K562 (cell line): Measurements from ENCODE around the gene TACR2. TPM values are rescaled to one million over a fixed set of nuclear protein-coding genes. Genes with fewer than 3 reads are reported as not detected.
A peak's percentile ranks its signal among the peaks of the same experiment; 100 is the strongest.

ENCODE experiments used
- BRF2 ChIP-seq: IDR thresholded peaks from 3 replicates; pipeline ENCODE4 v1.6.1; 2011; ENCODE audit warnings: borderline replicate concordance, mild to moderate bottlenecking; ENCODE audit not compliant: insufficient read length, insufficient read depth
- CC2D1A ChIP-seq: fragments of 450-650 bp; IDR thresholded peaks from 2 replicates; pipeline ENCODE4 v1.6.1; 2017; ENCODE audit warnings: mild to moderate bottlenecking
- CTBP1 ChIP-seq: fragments of 450-650 bp; IDR thresholded peaks from 2 replicates; pipeline ENCODE4 v1.6.1; 2016; ENCODE audit warnings: borderline replicate concordance
- CTCFL ChIP-seq: IDR thresholded peaks from 2 replicates; pipeline ENCODE4 v1.6.1; 2011; ENCODE audit warnings: borderline replicate concordance, low read depth, mild to moderate bottlenecking, moderate library complexity, low read length; ENCODE audit not compliant: insufficient read depth, poor library complexity, severe bottlenecking
- FOXK1 ChIP-seq: sonication (generic); formaldehyde crosslinking; IDR thresholded peaks from 2 replicates; pipeline ENCODE4 v1.8.0; 2022; ENCODE audit warnings: missing genetic modification reagents, mild to moderate bottlenecking, borderline replicate concordance
- HCFC1 ChIP-seq: IDR thresholded peaks from 2 replicates; pipeline ENCODE4 v1.6.1; 2012; ENCODE audit warnings: low read depth, low read length, improper control_type of control experiment
- JUN ChIP-seq, 2 experiments: sonication (generic) in 1 of 2; formaldehyde crosslinking in 1 of 2; IDR thresholded peaks; 2 replicates each; pipeline versions ENCODE4 v1.6.1 to v1.8.0; 2012 to 2022; ENCODE audit warnings: borderline replicate concordance in 2 of 2, mild to moderate bottlenecking in 2 of 2, improper control_type of control experiment in 1 of 2, low read depth in 1 of 2, low read length in 1 of 2, missing genetic modification reagents in 1 of 2
- MAZ ChIP-seq, 2 experiments: fragments of 450-650 bp in 1 of 2; sonication (generic) in 1 of 2; formaldehyde crosslinking; IDR thresholded peaks in 1 of 2; conservative IDR thresholded peaks in 1 of 2; 2 replicates each; pipeline versions ENCODE4 v1.4.0 to v1.5.0; 2020; ENCODE audit warnings: mild to moderate bottlenecking in 1 of 2, missing genetic modification reagents in 1 of 2
- MBD2 ChIP-seq: sonication (generic); IDR thresholded peaks from 2 replicates; pipeline ENCODE4 v1.6.1; 2016; ENCODE audit warnings: low read depth, borderline replicate concordance
- MYC ChIP-seq, 2 experiments: fragments of 250-450 bp in 1 of 2; sonication (Bioruptor Pico) in 1 of 2; IDR thresholded peaks; 2 replicates each; pipeline versions ENCODE4 v1.5.1 to v1.6.1; 2012 to 2021; ENCODE audit warnings: low read depth in 2 of 2, borderline replicate concordance in 1 of 2, improper control_type of control experiment in 1 of 2, low read length in 1 of 2, mild to moderate bottlenecking in 1 of 2, moderate library complexity in 1 of 2
- POLR2G ChIP-seq: fragments of 200-400 bp; formaldehyde crosslinking; IDR thresholded peaks from 2 replicates; pipeline ENCODE4 v1.6.1; 2017; ENCODE audit warnings: low read depth, mild to moderate bottlenecking, antibody characterized with exemption, low read length, moderate library complexity
- REST ChIP-seq, 2 experiments: fragments of 450-650 bp; formaldehyde crosslinking in 1 of 2; IDR thresholded peaks; 2 replicates each; pipeline versions ENCODE4 v1.4.0 to v1.6.1; 2014 to 2020; ENCODE audit warnings: mild to moderate bottlenecking in 2 of 2, borderline replicate concordance in 1 of 2, low read depth in 1 of 2
- ZFP36 ChIP-seq: fragments of 150-350 bp; IDR thresholded peaks from 2 replicates; pipeline ENCODE4 v1.6.1; 2018; ENCODE audit warnings: low read length, low read depth; ENCODE audit not compliant: partially characterized antibody
- polyA plus RNA-seq, 8 experiments: library from polyadenylated mRNA; depleted of rRNA in 4 of 8; stranded (reverse) in 5 of 8; unstranded in 3 of 8; fragments of >200 nt; fragmentation: Nextera tagmentation in 2 of 8; fragmentation: Illumina TruSeq in 1 of 8; extraction: Ambion mirVana in 2 of 8; extraction: Trizol in 1 of 8; gene quantifications; 2 replicates each; pipeline versions ENCODE4 v1.2.1 to v1.2.3, GENCODE V29; 2011 to 2014; ENCODE audit warnings: inconsistent platforms in 1 of 8, missing spikeins in 1 of 8
- total RNA-seq, 7 experiments: library from RNA; depleted of rRNA in 6 of 7; stranded (reverse); fragments of >200 nt in 6 of 7; fragmentation: Illumina TruSeq in 2 of 7; extraction: Trizol in 2 of 7; gene quantifications; 2 replicates each; pipeline versions ENCODE4 v1.2.1 to v1.2.3, GENCODE V29; 2011 to 2021; ENCODE audit warnings: low replicate concordance in 1 of 7

TACR2 gene
- total and polyA plus RNA-seq, 9 of the 15 experiments (the other 6 are each of a cell fraction or from before 2014, with no cell fraction given), result not detected

GRCh38 chr10:69392481-69393000 lies 24.2 kb downstream of the TACR2 start (continued):
- peak; percentile 93 for TF ChIP-seq REST (IDR thresholded peaks at IDR 0.05; ENCODE audit: borderline replicate concordance)
- no peak for TF ChIP-seq REST (CRISPR knock-in tag; IDR thresholded peaks at IDR 0.05; ENCODE audit: low read depth)
- peak; percentile 73; the same call in 1 of the 2 replicates for TF ChIP-seq CTBP1
- TF ChIP-seq BRF2, result no peak
- peak in 1 of 2 experiments; percentile 84; a peak in 1 of 4 replicates for TF ChIP-seq MAZ (CRISPR knock-in tag; conservative IDR thresholded peaks at IDR 0.05 in 1 of 2, IDR thresholded peaks at IDR 0.05 in 1 of 2)
- TF ChIP-seq MYC (IDR thresholded peaks at IDR 0.05; ENCODE audit: low read depth, low read length), result peak; percentile 49; the same call in 1 of the 2 replicates
- no peak for TF ChIP-seq MYC (CRISPR knock-in tag; IDR thresholded peaks at IDR 0.05; ENCODE audit: borderline replicate concordance, low read depth)
- TF ChIP-seq CC2D1A, result peak; percentile 77
- TF ChIP-seq POLR2G, result peak; percentile 34; the same call in 1 of the 2 replicates
- peak; percentile 27; the same call in 1 of the 2 replicates for TF ChIP-seq JUN (IDR thresholded peaks at IDR 0.05; ENCODE audit: borderline replicate concordance, low read depth, low read length)
- TF ChIP-seq JUN (CRISPR knock-in tag; IDR thresholded peaks at IDR 0.05; ENCODE audit: borderline replicate concordance), result 0 out of 2 replicates have a peak, but pooled peaks have one; percentile 57
- 0 out of 2 replicates have a peak, but pooled peaks have one; percentile 47 for TF ChIP-seq FOXK1 (CRISPR knock-in tag)
- 0 out of 2 replicates have a peak, but pooled peaks have one; percentile 42 for TF ChIP-seq HCFC1
- no peak for TF ChIP-seq ZFP36
- TF ChIP-seq MBD2, result no peak
- TF ChIP-seq CTCFL, result peak; percentile 81
